PC-9 (cell line): ENCODE measurements around the gene SETX. TPM values are rescaled to one million over a fixed set of nuclear protein-coding genes. Genes with fewer than 3 reads are reported as not detected.
A peak's percentile ranks its signal among the peaks of the same experiment; 100 is the strongest.

Source experiments
- BruUV-seq: library from RNA; stranded (reverse); fragments of 400-500 nt; replicated peaks from 2 replicates; lab custom pipeline; 2021; lab: Mats Ljungman, UMichigan
- CTCF ChIA-PET: fragments of 300-600 bp; sonication (Branson Sonifier 250); formaldehyde crosslinking; loops from one replicate; lab custom pipeline; 2022; ENCODE audit warnings: antibody characterized with exemption; lab: Charles Lee
- POLR2A ChIA-PET: fragments of 300-600 bp; sonication (Branson Sonifier 250); formaldehyde crosslinking; loops from one replicate; lab custom pipeline; 2022; ENCODE audit warnings: antibody characterized with exemption; ENCODE audit not compliant: unreplicated experiment; lab: Charles Lee
- DNase-seq, 2 experiments: peaks; one replicate each; pipeline versions ENCODE4 v3.0.0 to v3.0.0-alpha.2; 2015 to 2022; ENCODE audit warnings: mixed read lengths in 1 of 2
- H2AFZ ChIP-seq: fragments of 200-600 bp; sonication (generic); 2 replicates; pipeline ENCODE4 v1.8.1; 2017; ENCODE audit warnings: antibody characterized with exemption
- H3F3A ChIP-seq: fragments of 200-600 bp; sonication (generic); 2 replicates; pipeline ENCODE4 v1.8.1; 2017; ENCODE audit warnings: antibody characterized with exemption, mild to moderate bottlenecking, low read depth; ENCODE audit not compliant: insufficient read depth
- H3K27ac ChIP-seq: fragments of 200-600 bp; sonication (generic); 2 replicates; pipeline ENCODE4 v1.6.1; 2016; ENCODE audit warnings: mixed run types
- H3K27me3 ChIP-seq: fragments of 200-600 bp; sonication (generic); 2 replicates; pipeline ENCODE4 v1.6.1; 2016; ENCODE audit warnings: low read depth, mixed run types; ENCODE audit not compliant: insufficient read depth
- H3K36me3 ChIP-seq: fragments of 200-600 bp; sonication (generic); 2 replicates; pipeline ENCODE4 v1.6.1; 2016; ENCODE audit warnings: low read depth, mixed run types
- H3K4me1 ChIP-seq: fragments of 200-600 bp; sonication (generic); replicated peaks from 2 replicates; pipeline ENCODE4 v1.6.1; 2016; ENCODE audit warnings: mixed run types; ENCODE audit not compliant: insufficient read depth
- H3K4me2 ChIP-seq: fragments of 200-600 bp; sonication (generic); 2 replicates; pipeline ENCODE4 v1.6.1; 2017; ENCODE audit warnings: mixed run types
- H3K4me3 ChIP-seq: fragments of 200-600 bp; sonication (generic); 2 replicates; pipeline ENCODE4 v1.6.1; 2016; ENCODE audit warnings: mixed run types
- H3K79me2 ChIP-seq: fragments of 200-600 bp; sonication (generic); 2 replicates; pipeline ENCODE4 v1.6.1; 2017; ENCODE audit warnings: low read depth, mixed run types
- H3K9me2 ChIP-seq: fragments of 200-600 bp; sonication (generic); 2 replicates; pipeline ENCODE4 v1.8.1; 2017; ENCODE audit warnings: mild to moderate bottlenecking; ENCODE audit not compliant: insufficient read depth
- H3K9me3 ChIP-seq: fragments of 200-600 bp; sonication (generic); 2 replicates; pipeline ENCODE4 v1.8.1; 2016; ENCODE audit warnings: low read depth; ENCODE audit not compliant: insufficient read depth
- H4K20me1 ChIP-seq: fragments of 200-600 bp; sonication (generic); 2 replicates; pipeline ENCODE4 v1.8.1; 2017; ENCODE audit not compliant: insufficient read depth
- CTCF ChIP-seq: fragments of 200-600 bp; sonication (generic); conservative IDR thresholded peaks from 2 replicates; pipeline ENCODE4 v1.6.1; 2017; ENCODE audit warnings: mixed run types, antibody characterized with exemption, mild to moderate bottlenecking, moderate library complexity
- EZH2 ChIP-seq: fragments of 200-600 bp; sonication (generic); IDR thresholded peaks from 2 replicates; pipeline ENCODE4 v1.8.0; 2017; ENCODE audit warnings: antibody characterized with exemption, low read depth
- intact Hi-C: fragments of 100-400 bp; cut with micrococcal nuclease; formaldehyde crosslinking; loops from one replicate; pipeline ENCODE4 v1.10.0; 2022; ENCODE audit not compliant: unreplicated experiment
- total RNA-seq: library from RNA; stranded (reverse); gene quantifications from 2 replicates; pipeline ENCODE4 v1.2.3, GENCODE V29; 2021

SETX gene
- total RNA-seq, 1 experiment from 2014 or later, result 23.5 TPM

GRCh38 chr9:132238026-132238972, 116.5 kb downstream of the SETX start:
- intact Hi-C loops, result loop anchor here (10.0 kb wide), 2 partner anchors 273 to 403 kb away; no protein-coding TSS in a partner anchor
- Histone ChIP-seq H3K4me2 (no peak overlapping the region), H3K27me3 (peaks cover 38% of the 10 kb centered on the region), H2AFZ (no peak overlapping the region), H3K4me3 (no peak overlapping the region), H3K4me1 (no peaks in the 10 kb centered on the region), H3K36me3 (no peaks in the 10 kb centered on the region), H3F3A (no peaks in the 10 kb centered on the region), H3K9me3 (no peaks in the 10 kb centered on the region), H3K9me2 (no peaks in the 10 kb centered on the region), H3K79me2 (no peaks in the 10 kb centered on the region), H3K27ac (no peak overlapping the region), H4K20me1 (no peaks in the 10 kb centered on the region; the same call in none of the 2 replicates)
- BruUV-seq, result no TSS peak
- TF ChIP-seq EZH2 (no peak), CTCF (no peak)
- DNase-seq, result no peak
- POLR2A ChIA-PET, result no interaction called here
- CTCF ChIA-PET, result no interaction called here

DNA sequence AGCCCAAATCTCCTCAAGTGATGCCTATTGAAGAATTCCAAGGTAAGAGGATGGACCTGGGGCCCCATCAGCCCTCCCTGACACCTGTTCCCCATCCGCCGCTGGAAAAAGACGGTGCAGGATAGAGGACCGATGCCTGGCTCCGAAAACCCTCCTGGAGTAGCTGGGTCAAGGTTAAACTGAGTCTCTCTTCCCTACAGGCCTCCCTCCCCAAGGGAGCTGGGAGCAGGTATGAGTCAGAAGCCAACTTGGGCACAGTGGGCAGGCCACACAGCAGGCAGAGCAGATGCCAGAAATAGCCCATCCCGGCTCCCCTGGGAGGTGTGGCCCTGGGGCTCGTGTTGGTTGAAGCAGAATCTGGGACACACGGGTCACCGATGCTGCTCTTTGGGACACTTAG, 117.3 kb downstream of the SETX start:
- DNase-seq, result no peak
- TF ChIP-seq CTCF, result no peak
- no peak for TF ChIP-seq EZH2
- H3K79me2 ChIP-seq, result no peaks in the 10 kb centered on the region
- H3K27ac ChIP-seq, result no peak overlapping the region
- no peak overlapping the region for H3K4me2 ChIP-seq
- H3K9me3 ChIP-seq, result no peaks in the 10 kb centered on the region
- no peaks in the 10 kb centered on the region for H3K4me1 ChIP-seq
- ChIA-PET POLR2A (no interaction called here), CTCF (interaction anchor here (0.6 kb wide), 1 partner anchor 831 kb away, joined by 17 read pairs; no protein-coding TSS in a partner anchor)
- no peaks in the 10 kb centered on the region for H3K9me2 ChIP-seq
- peaks cover 31% of the 10 kb centered on the region for H3K27me3 ChIP-seq
- no peak overlapping the region for H2AFZ ChIP-seq
- H4K20me1 ChIP-seq, result no peaks in the 10 kb centered on the region; the same call in none of the 2 replicates
- no peaks in the 10 kb centered on the region for H3F3A ChIP-seq
- no TSS peak for BruUV-seq
- intact Hi-C loops, result loop anchor here (2.0 to 10.0 kb wide), 3 partner anchors 67 to 403 kb away; no protein-coding TSS in a partner anchor
- no peaks in the 10 kb centered on the region for H3K36me3 ChIP-seq
- no peak overlapping the region for H3K4me3 ChIP-seq

- H3K36me3 ChIP-seq, result no peaks in the 10 kb centered on the region
- BruUV-seq, result no TSS peak
- H4K20me1 ChIP-seq, result no peaks in the 10 kb centered on the region; the same call in none of the 2 replicates
- CTCF ChIA-PET, result interaction anchor here (0.5 to 1.6 kb wide), 9 partner anchors 8 to 679 kb away, joined by 3 to 16 read pairs (median 3); no protein-coding TSS in a partner anchor
- no peaks in the 10 kb centered on the region for H3K9me2 ChIP-seq
- no peaks in the 10 kb centered on the region for H3K79me2 ChIP-seq
- H3K4me1 ChIP-seq, result no peaks in the 10 kb centered on the region
- H3K9me3 ChIP-seq, result no peaks in the 10 kb centered on the region
- no peak overlapping the region for H3K4me3 ChIP-seq
- POLR2A ChIA-PET, result interaction anchor here (0.7 kb wide), 1 partner anchor 274 kb away, joined by 4 read pairs; no protein-coding TSS in a partner anchor
- no peak for DNase-seq
- TF ChIP-seq EZH2 (no peak), CTCF (peak; percentile 67)
- no peaks in the 10 kb centered on the region for H3F3A ChIP-seq
- H3K27me3 ChIP-seq, result peaks cover 35% of the 10 kb centered on the region
- intact Hi-C loops, result loop anchor here (1.0 to 10.0 kb wide), 4 partner anchors 66 to 474 kb away; no protein-coding TSS in a partner anchor
- H3K4me2 ChIP-seq, result no peak overlapping the region
- no peak overlapping the region for H2AFZ ChIP-seq
- no peak overlapping the region for H3K27ac ChIP-seq
Measured at GRCh38 chr9:132236662-132237311, 118.0 kb downstream of the SETX start.
